ENCODE data around the gene ACKR4.

DNA sequence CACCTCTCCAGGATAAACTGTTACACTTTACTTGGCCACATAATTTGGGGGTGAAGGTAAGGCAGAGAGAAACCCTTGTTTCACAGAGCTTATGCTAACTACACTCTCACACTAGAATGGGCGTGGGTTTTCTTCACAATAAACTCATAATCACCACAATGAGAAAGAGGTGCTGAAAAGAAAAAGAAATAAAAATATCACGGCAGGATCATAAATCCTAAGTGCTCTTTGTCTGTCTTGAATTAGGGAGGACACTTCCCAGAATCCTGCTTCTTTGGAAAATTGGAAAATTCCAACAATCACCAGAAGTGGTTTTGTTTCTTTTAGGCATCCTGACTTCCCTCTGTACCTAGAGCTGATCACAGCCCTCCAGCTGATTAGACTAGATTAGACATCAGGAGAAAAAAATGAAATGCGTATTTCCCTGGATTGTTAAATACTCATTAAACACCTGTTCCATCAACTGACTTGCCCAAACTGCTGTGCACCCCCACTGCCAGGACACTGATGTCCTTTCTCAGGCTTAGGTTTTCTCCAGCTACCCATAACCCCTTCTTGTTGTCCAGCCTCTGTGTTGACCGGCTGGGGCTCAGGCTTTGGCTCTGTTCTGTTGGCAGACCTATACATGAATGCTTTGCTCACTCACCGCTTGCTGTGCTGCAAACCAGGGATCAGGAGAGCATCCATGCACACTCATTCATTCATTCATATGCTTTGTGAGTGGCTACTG lies 41.6 kb upstream of the ACKR4 start:
- TF ChIP-seq, protein P1, sequence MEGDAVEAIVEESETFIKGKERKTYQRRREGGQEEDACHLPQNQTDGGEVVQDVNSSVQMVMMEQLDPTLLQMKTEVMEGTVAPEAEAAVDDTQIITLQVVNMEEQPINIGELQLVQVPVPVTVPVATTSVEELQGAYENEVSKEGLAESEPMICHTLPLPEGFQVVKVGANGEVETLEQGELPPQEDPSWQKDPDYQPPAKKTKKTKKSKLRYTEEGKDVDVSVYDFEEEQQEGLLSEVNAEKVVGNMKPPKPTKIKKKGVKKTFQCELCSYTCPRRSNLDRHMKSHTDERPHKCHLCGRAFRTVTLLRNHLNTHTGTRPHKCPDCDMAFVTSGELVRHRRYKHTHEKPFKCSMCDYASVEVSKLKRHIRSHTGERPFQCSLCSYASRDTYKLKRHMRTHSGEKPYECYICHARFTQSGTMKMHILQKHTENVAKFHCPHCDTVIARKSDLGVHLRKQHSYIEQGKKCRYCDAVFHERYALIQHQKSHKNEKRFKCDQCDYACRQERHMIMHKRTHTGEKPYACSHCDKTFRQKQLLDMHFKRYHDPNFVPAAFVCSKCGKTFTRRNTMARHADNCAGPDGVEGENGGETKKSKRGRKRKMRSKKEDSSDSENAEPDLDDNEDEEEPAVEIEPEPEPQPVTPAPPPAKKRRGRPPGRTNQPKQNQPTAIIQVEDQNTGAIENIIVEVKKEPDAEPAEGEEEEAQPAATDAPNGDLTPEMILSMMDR (conservative IDR thresholded peaks at IDR 0.05): no peak
- no peak for TF ChIP-seq EZH2 (IDR thresholded peaks at IDR 0.05; ENCODE audit: low read depth)

Measured in PC-9 (cell line).